SHP77 (cell line): ENCODE results near the gene NUDT16L1.

Source experiments
- DNase-seq, 2 experiments: peaks; one replicate each; lab custom pipeline; 2025; lab: John Stamatoyannopoulos, UW

NUDT16L1 gene

GRCh38 chr16:4664538-4665418 is 28.6 kb upstream of the NUDT16L1 start:
- no peak for DNase-seq

GRCh38 chr16:4666537-4667202 is 26.7 kb upstream of the NUDT16L1 start:
- DNase-seq: no peak

GRCh38 chr16:4667203-4667963 is 26.0 kb upstream of the NUDT16L1 start:
- no peak for DNase-seq

GRCh38 chr16:4668313-4668960 is 24.9 kb upstream of the NUDT16L1 start:
- DNase-seq: no peak

- DNase-seq: no peak
Measured at GRCh38 chr16:4673387-4674046, 19.8 kb upstream of the NUDT16L1 start.

- DNase-seq: no peak
Measured at GRCh38 chr16:4674926-4675530, 18.3 kb upstream of the NUDT16L1 start.

GRCh38 chr16:4675864-4676786 is 17.2 kb upstream of the NUDT16L1 start:
- DNase-seq: no peak

GRCh38 chr16:4676831-4677230 is 16.5 kb upstream of the NUDT16L1 start:
- DNase-seq: no peak

GRCh38 chr16:4677390-4677789 is 16.0 kb upstream of the NUDT16L1 start:
- no peak for DNase-seq

- DNase-seq: no peak
Measured at GRCh38 chr16:4677994-4678393, 15.4 kb upstream of the NUDT16L1 start.

- DNase-seq: no peak
Measured at GRCh38 chr16:4678596-4678995, 14.8 kb upstream of the NUDT16L1 start.

GRCh38 chr16:4679156-4679849 is 14.1 kb upstream of the NUDT16L1 start:
- no peak for DNase-seq

GRCh38 chr16:4679850-4680636 is 13.3 kb upstream of the NUDT16L1 start:
- DNase-seq: no peak

- DNase-seq: no peak
Measured at GRCh38 chr16:4680673-4681470, 12.5 kb upstream of the NUDT16L1 start.

- DNase-seq: no peak
Measured at GRCh38 chr16:4681471-4682083, 11.8 kb upstream of the NUDT16L1 start.

- DNase-seq: no peak
Measured at GRCh38 chr16:4682084-4682591, 11.2 kb upstream of the NUDT16L1 start.

GRCh38 chr16:4682616-4683254 is 10.6 kb upstream of the NUDT16L1 start:
- DNase-seq: no peak
